Measurements from ENCODE around the gene SEMG1. TPM values are rescaled to one million over a fixed set of nuclear protein-coding genes. Genes with fewer than 3 reads are reported as not detected.

SEMG1 gene
- total RNA-seq, 2 experiments from 2014 or later = not detected

- intact Hi-C loops (cut with micrococcal nuclease) = no loop called here
- ChIA-PET POLR2A (no interaction called here), CTCF (no interaction called here)
- Mint-ChIP-seq H3K27ac (no peak overlapping the region), H3K4me1 (ENCODE audit: low read depth) (no peaks in the 10 kb centered on the region), H3K4me3 (no peak overlapping the region), H3K36me3 (no peaks in the 10 kb centered on the region), H3K9me3 (no peaks in the 10 kb centered on the region), H3K27me3 (peaks cover 2% of the 10 kb centered on the region)
- no peak for DNase-seq
Measured at GRCh38 chr20:45189067-45189609, 17.7 kb upstream of the SEMG1 start.

- ChIA-PET POLR2A (no interaction called here), CTCF (interaction anchor here (1.1 kb wide), 1 partner anchor 122 kb away, joined by 3 read pairs; no protein-coding TSS in a partner anchor)
- intact Hi-C loops (cut with micrococcal nuclease) = no loop called here
- no peaks in the 10 kb centered on the region for H3K4me1 Mint-ChIP-seq (ENCODE audit: low read depth)
- no peaks in the 10 kb centered on the region for H3K9me3 Mint-ChIP-seq
- DNase-seq = no peak
- H3K27ac Mint-ChIP-seq = no peak overlapping the region
- peaks cover 5% of the 10 kb centered on the region for H3K27me3 Mint-ChIP-seq
- no peaks in the 10 kb centered on the region for H3K36me3 Mint-ChIP-seq
- H3K4me3 Mint-ChIP-seq = no peak overlapping the region
Measured at GRCh38 chr20:45189861-45190260, 17.0 kb upstream of the SEMG1 start.

DNA sequence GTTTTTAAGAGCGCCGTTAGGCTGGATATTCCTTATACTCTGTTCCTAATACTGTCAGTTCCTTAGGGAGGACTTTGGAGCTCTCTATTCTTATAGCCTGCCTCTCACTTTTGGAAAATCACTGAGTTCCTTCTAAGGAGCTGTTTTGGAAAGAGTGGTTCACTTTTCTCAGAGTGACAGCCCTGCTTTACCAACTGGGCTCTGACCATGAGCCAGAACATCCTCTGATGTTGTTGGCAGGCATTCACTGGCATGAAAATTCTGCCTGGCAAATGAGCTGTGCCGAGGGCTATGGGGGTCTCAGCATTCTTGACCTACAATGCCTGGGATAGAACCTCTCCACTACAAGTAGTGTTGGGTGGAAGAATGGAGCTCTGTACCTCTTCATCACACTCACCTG, 14.9 kb upstream of the SEMG1 start:
- CTCF ChIA-PET = interaction anchor here (1.3 kb wide), 1 partner anchor 53 kb away, joined by 4 read pairs; no protein-coding TSS in a partner anchor

GRCh38 chr20:45193331-45193730, 13.5 kb upstream of the SEMG1 start:
- no peaks in the 10 kb centered on the region for H3K36me3 Mint-ChIP-seq
- CTCF ChIA-PET = no interaction called here
- H3K9me3 Mint-ChIP-seq = no peaks in the 10 kb centered on the region
- POLR2A ChIA-PET = no interaction called here
- peaks cover 13% of the 10 kb centered on the region for H3K27me3 Mint-ChIP-seq
- no peak for DNase-seq
- intact Hi-C loops (cut with micrococcal nuclease) = no loop called here
- no peaks in the 10 kb centered on the region for H3K4me1 Mint-ChIP-seq (ENCODE audit: low read depth)
- H3K27ac Mint-ChIP-seq = no peak overlapping the region
- no peak overlapping the region for H3K4me3 Mint-ChIP-seq

More for the DNA sequence above, 14.9 kb upstream of the SEMG1 start:
- POLR2A ChIA-PET = no interaction called here
- no peaks in the 10 kb centered on the region for H3K36me3 Mint-ChIP-seq
- H3K4me1 Mint-ChIP-seq (ENCODE audit: low read depth) = no peaks in the 10 kb centered on the region
- H3K9me3 Mint-ChIP-seq = no peaks in the 10 kb centered on the region
- no peak overlapping the region for H3K27ac Mint-ChIP-seq
- intact Hi-C loops (cut with micrococcal nuclease) = no loop called here
- no peak overlapping the region for H3K4me3 Mint-ChIP-seq
- H3K27me3 Mint-ChIP-seq = peaks cover 8% of the 10 kb centered on the region
- DNase-seq = no peak

DNA sequence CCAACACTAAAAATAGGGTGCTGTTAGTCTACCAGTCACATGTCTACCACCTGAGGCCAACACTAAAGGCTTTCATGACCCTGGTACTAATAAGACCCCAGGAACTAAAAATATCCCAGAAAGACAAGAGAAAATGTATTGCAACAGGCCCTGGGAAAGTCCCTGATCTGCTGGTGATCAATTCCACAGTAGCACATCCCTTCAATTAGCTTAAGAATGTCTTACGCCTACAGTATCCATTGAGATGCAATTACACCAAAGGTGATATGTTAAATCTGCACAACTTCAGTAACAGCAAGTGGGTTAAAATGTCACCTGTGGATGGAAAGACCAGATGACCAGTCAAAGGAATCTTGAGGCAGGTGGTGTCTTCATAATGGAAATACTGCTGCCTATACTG, 3.1 kb downstream of the SEMG1 start:
- H3K27ac Mint-ChIP-seq = no peak overlapping the region
- H3K4me1 Mint-ChIP-seq (ENCODE audit: low read depth) = no peaks in the 10 kb centered on the region
- DNase-seq = no peak
- peaks cover 23% of the 10 kb centered on the region for H3K27me3 Mint-ChIP-seq
- intact Hi-C loops (cut with micrococcal nuclease) = no loop called here
- no peak overlapping the region for H3K4me3 Mint-ChIP-seq
- ChIA-PET POLR2A (no interaction called here), CTCF (no interaction called here)
- no peaks in the 10 kb centered on the region for H3K9me3 Mint-ChIP-seq
- H3K36me3 Mint-ChIP-seq = no peaks in the 10 kb centered on the region

- no peak overlapping the region for H3K27ac Mint-ChIP-seq
- DNase-seq = no peak
- no peaks in the 10 kb centered on the region for H3K9me3 Mint-ChIP-seq
- no peaks in the 10 kb centered on the region for H3K36me3 Mint-ChIP-seq
- CTCF ChIA-PET = no interaction called here
- peaks cover 20% of the 10 kb centered on the region for H3K27me3 Mint-ChIP-seq
- H3K4me1 Mint-ChIP-seq (ENCODE audit: low read depth) = no peaks in the 10 kb centered on the region
- intact Hi-C loops (cut with micrococcal nuclease) = no loop called here
- H3K4me3 Mint-ChIP-seq = no peak overlapping the region
- POLR2A ChIA-PET = no interaction called here
Measured at GRCh38 chr20:45211569-45212474, 5.0 kb downstream of the SEMG1 start.

- ChIA-PET POLR2A (no interaction called here), CTCF (no interaction called here)
- Mint-ChIP-seq H3K36me3 (no peaks in the 10 kb centered on the region), H3K27me3 (peaks cover 11% of the 10 kb centered on the region), H3K27ac (no peak overlapping the region), H3K4me3 (no peak overlapping the region), H3K4me1 (ENCODE audit: low read depth) (no peaks in the 10 kb centered on the region), H3K9me3 (no peaks in the 10 kb centered on the region)
- no peak for DNase-seq
- intact Hi-C loops (cut with micrococcal nuclease) = no loop called here
Measured at GRCh38 chr20:45212836-45213235, 6.0 kb downstream of the SEMG1 start.

- H3K27me3 Mint-ChIP-seq = peaks cover 19% of the 10 kb centered on the region
- DNase-seq = no peak
- no peak overlapping the region for H3K4me3 Mint-ChIP-seq
- no peak overlapping the region for H3K27ac Mint-ChIP-seq
- H3K9me3 Mint-ChIP-seq = no peaks in the 10 kb centered on the region
- CTCF ChIA-PET = no interaction called here
- intact Hi-C loops (cut with micrococcal nuclease) = no loop called here
- H3K36me3 Mint-ChIP-seq = no peaks in the 10 kb centered on the region
- H3K4me1 Mint-ChIP-seq (ENCODE audit: low read depth) = no peaks in the 10 kb centered on the region
- POLR2A ChIA-PET = no interaction called here
Measured at GRCh38 chr20:45218124-45218523, 11.3 kb downstream of the SEMG1 start.

- POLR2A ChIA-PET = no interaction called here
- H3K36me3 Mint-ChIP-seq = no peaks in the 10 kb centered on the region
- no peak for DNase-seq
- intact Hi-C loops (cut with micrococcal nuclease) = no loop called here
- no peak overlapping the region for H3K4me3 Mint-ChIP-seq
- no peaks in the 10 kb centered on the region for H3K9me3 Mint-ChIP-seq
- peaks cover 19% of the 10 kb centered on the region for H3K27me3 Mint-ChIP-seq
- CTCF ChIA-PET = no interaction called here
- no peak overlapping the region for H3K27ac Mint-ChIP-seq
- no peaks in the 10 kb centered on the region for H3K4me1 Mint-ChIP-seq (ENCODE audit: low read depth)
Measured at GRCh38 chr20:45218636-45219035, 11.8 kb downstream of the SEMG1 start.

DNA sequence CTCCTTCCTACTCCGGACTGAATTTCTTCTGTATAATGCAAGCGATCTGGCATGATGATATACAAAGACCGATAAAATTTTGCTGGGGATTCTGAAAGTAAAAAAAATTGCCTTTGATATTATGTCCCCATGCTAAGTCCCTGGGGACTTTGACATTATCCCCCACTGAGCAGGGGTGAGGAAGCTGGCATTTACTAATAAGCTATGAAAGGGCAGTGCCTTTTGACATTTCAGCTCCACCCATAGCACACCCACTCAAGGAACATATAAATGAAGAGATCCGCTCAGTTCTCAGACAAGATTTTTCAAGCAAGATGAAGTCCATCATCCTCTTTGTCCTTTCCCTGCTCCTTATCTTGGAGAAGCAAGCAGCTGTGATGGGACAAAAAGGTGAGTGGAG, 14.2 kb downstream of the SEMG1 start, which contains the start of gene SEMG2:
Gene SEMG2 (plus strand): TSS at position 298 of the 400 bp plus-strand sequence. CDS start 17 bp downstream, at position 315.
- intact Hi-C loops (cut with micrococcal nuclease) = no loop called here
- no peaks in the 10 kb centered on the region for H3K36me3 Mint-ChIP-seq
- no peak for DNase-seq
- H3K27me3 Mint-ChIP-seq = peaks cover 19% of the 10 kb centered on the region
- POLR2A ChIA-PET = no interaction called here
- H3K9me3 Mint-ChIP-seq = no peaks in the 10 kb centered on the region
- CTCF ChIA-PET = interaction anchor here (1.1 kb wide), 2 partner anchors 8 to 73 kb away, joined by 3 to 4 read pairs; no protein-coding TSS in a partner anchor
- no peaks in the 10 kb centered on the region for H3K4me1 Mint-ChIP-seq (ENCODE audit: low read depth)
- H3K27ac Mint-ChIP-seq = no peak within 1 kb of the TSS
- H3K4me3 Mint-ChIP-seq = no peak within 1 kb of the TSS

DNA sequence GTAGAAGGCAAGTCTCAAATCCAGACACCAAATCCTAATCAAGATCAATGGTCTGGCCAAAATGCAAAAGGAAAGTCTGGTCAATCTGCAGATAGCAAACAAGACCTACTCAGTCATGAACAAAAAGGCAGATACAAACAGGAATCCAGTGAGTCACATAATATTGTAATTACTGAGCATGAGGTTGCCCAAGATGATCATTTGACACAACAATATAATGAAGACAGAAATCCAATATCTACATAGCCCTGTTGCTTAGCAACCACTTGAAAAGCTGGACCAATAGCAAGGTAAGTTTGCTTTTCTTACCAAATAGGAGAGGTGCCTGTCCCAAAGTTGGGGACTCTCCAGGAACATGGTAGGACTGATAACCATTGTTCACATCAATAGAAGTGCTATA, 16.3 kb downstream of the SEMG1 start:
- Mint-ChIP-seq H3K9me3 (no peaks in the 10 kb centered on the region), H3K36me3 (no peaks in the 10 kb centered on the region), H3K4me1 (ENCODE audit: low read depth) (no peaks in the 10 kb centered on the region), H3K4me3 (no peak overlapping the region), H3K27me3 (peaks cover 19% of the 10 kb centered on the region), H3K27ac (no peak overlapping the region)
- no peak for DNase-seq
- ChIA-PET POLR2A (no interaction called here), CTCF (no interaction called here)
- intact Hi-C loops (cut with micrococcal nuclease) = no loop called here

GRCh38 chr20:45226287-45226686, 19.5 kb downstream of the SEMG1 start:
- DNase-seq = no peak
- no peak overlapping the region for H3K4me3 Mint-ChIP-seq
- H3K27me3 Mint-ChIP-seq = peaks cover 23% of the 10 kb centered on the region
- intact Hi-C loops (cut with micrococcal nuclease) = no loop called here
- ChIA-PET CTCF (no interaction called here), POLR2A (no interaction called here)
- H3K36me3 Mint-ChIP-seq = no peaks in the 10 kb centered on the region
- H3K9me3 Mint-ChIP-seq = no peaks in the 10 kb centered on the region
- no peak overlapping the region for H3K27ac Mint-ChIP-seq
- no peaks in the 10 kb centered on the region for H3K4me1 Mint-ChIP-seq (ENCODE audit: low read depth)
